Measurements from ENCODE around the gene RGS7BP.

DNA sequence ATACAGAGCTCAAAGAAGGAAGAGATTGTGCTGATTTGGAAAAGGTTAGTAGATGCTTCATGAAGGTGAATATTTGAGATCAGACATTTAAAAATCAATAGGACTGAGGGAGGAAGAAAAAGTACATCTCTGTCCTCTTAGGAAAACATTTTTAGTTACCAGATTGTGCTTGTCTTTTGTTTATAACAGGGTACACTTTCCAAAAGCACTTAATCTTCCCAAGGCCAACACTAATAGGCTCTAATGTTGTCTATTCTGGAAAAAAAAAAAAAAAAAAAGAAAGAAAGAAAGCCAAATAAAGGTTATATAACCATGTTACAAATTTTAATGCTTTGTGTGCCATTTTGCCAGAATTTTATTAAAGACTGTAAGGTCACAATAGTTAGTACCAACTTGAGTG, 139.0 kb downstream of the RGS7BP start:
- no peak for TF ChIP-seq EZH2 (IDR thresholded peaks at IDR 0.05; ENCODE audit: insufficient read depth, poor library complexity, severe bottlenecking)
- TF ChIP-seq EZH2phosphoT487 (IDR thresholded peaks at IDR 0.05; ENCODE audit: insufficient read depth, low read depth): no peak
